ENCODE results near the gene LHX2. TPM values are rescaled to one million over a fixed set of nuclear protein-coding genes. Genes with fewer than 3 reads are reported as not detected.

Gene LHX2
- total and polyA plus RNA-seq, 2 experiments from 2014 or later: not detected

- Histone ChIP-seq H3K4me1 (ENCODE audit: insufficient read depth) (peaks cover 10% of the 10 kb centered on the region; the same call in 1 of the 2 replicates), H3K36me3 (ENCODE audit: low read depth) (no peaks in the 10 kb centered on the region), H3K9ac (no peak overlapping the region), H3K9me3 (ENCODE audit: low read depth) (no peaks in the 10 kb centered on the region), H3K4me3 (no peak overlapping the region), H3K27ac (no peak overlapping the region), H3K27me3 (replicated peaks; ENCODE audit: insufficient read depth) (peaks cover 45% of the 10 kb centered on the region), H4K20me1 (ENCODE audit: insufficient read depth) (no peaks in the 10 kb centered on the region), H3K4me2 (ENCODE audit: unreplicated experiment) (no peak overlapping the region), H2AFZ (no peak overlapping the region), H3K79me2 (ENCODE audit: insufficient read depth) (no peaks in the 10 kb centered on the region), H3K9me2 (ENCODE audit: insufficient read depth) (no peaks in the 10 kb centered on the region), H3F3A (ENCODE audit: insufficient read depth) (no peaks in the 10 kb centered on the region)
- in situ Hi-C loops (cut with MboI): loop anchor here (10.0 kb wide), 1 partner anchor 483 kb away; no protein-coding TSS in a partner anchor
- 57 to 60% methylated on average over 6 of the region's 6 CpGs for WGBS, 2 experiments (ENCODE audit: low coverage in 1 of 2, low lambda C conversion rate in 2 of 2, missing lambda C conversion rate in 2 of 2)
- no peak for DNase-seq
- no peak for TF ChIP-seq EZH2 (IDR thresholded peaks at IDR 0.05; ENCODE audit: insufficient read depth, poor library complexity, severe bottlenecking)
Measured at GRCh38 chr9:124037790-124038189, 26.2 kb downstream of the LHX2 start.

- no peaks in the 10 kb centered on the region for H3K79me2 ChIP-seq (ENCODE audit: insufficient read depth)
- in situ Hi-C loops (cut with MboI): loop anchor here (10.0 kb wide), 1 partner anchor 483 kb away; no protein-coding TSS in a partner anchor
- H3K4me3 ChIP-seq: no peak overlapping the region
- no peak overlapping the region for H2AFZ ChIP-seq
- 11 to 14% methylated on average over 6 of the region's 6 CpGs for WGBS, 2 experiments (ENCODE audit: low coverage in 1 of 2, low lambda C conversion rate in 2 of 2, missing lambda C conversion rate in 2 of 2)
- H3K9ac ChIP-seq: no peak overlapping the region
- H4K20me1 ChIP-seq (ENCODE audit: insufficient read depth): no peaks in the 10 kb centered on the region
- H3K9me2 ChIP-seq (ENCODE audit: insufficient read depth): no peaks in the 10 kb centered on the region
- TF ChIP-seq EZH2phosphoT487 (IDR thresholded peaks at IDR 0.05; ENCODE audit: insufficient read depth, low read depth) (no peak), EZH2 (IDR thresholded peaks at IDR 0.05; ENCODE audit: insufficient read depth, poor library complexity, severe bottlenecking) (no peak)
- H3K9me3 ChIP-seq (ENCODE audit: low read depth): no peaks in the 10 kb centered on the region
- H3K27me3 ChIP-seq (replicated peaks; ENCODE audit: insufficient read depth): peaks cover 41% of the 10 kb centered on the region
- no peak overlapping the region for H3K4me2 ChIP-seq (ENCODE audit: unreplicated experiment)
- H3F3A ChIP-seq (ENCODE audit: insufficient read depth): no peaks in the 10 kb centered on the region
- no peak overlapping the region for H3K27ac ChIP-seq
- peak; percentile 61 for DNase-seq
- H3K36me3 ChIP-seq (ENCODE audit: low read depth): no peaks in the 10 kb centered on the region
- H3K4me1 ChIP-seq (ENCODE audit: insufficient read depth): peaks cover 10% of the 10 kb centered on the region; the same call in 1 of the 2 replicates
Measured at GRCh38 chr9:124038239-124038638, 26.7 kb downstream of the LHX2 start.

- WGBS, 2 experiments (ENCODE audit: low coverage in 1 of 2, low lambda C conversion rate in 2 of 2, missing lambda C conversion rate in 2 of 2): 64 to 66% methylated on average over 9 of the region's 9 CpGs
- Histone ChIP-seq H3F3A (ENCODE audit: insufficient read depth) (no peaks in the 10 kb centered on the region), H3K36me3 (ENCODE audit: low read depth) (no peaks in the 10 kb centered on the region), H3K9me2 (ENCODE audit: insufficient read depth) (no peaks in the 10 kb centered on the region), H4K20me1 (ENCODE audit: insufficient read depth) (no peaks in the 10 kb centered on the region), H3K9me3 (ENCODE audit: low read depth) (no peaks in the 10 kb centered on the region), H3K27me3 (replicated peaks; ENCODE audit: insufficient read depth) (peaks cover 33% of the 10 kb centered on the region), H3K27ac (no peak overlapping the region), H3K4me3 (no peak overlapping the region), H3K4me2 (ENCODE audit: unreplicated experiment) (no peak overlapping the region), H3K4me1 (ENCODE audit: insufficient read depth) (peaks cover 10% of the 10 kb centered on the region; the same call in 1 of the 2 replicates), H3K79me2 (ENCODE audit: insufficient read depth) (no peaks in the 10 kb centered on the region), H3K9ac (no peak overlapping the region), H2AFZ (no peak overlapping the region)
- no peak for DNase-seq
- TF ChIP-seq EZH2phosphoT487 (IDR thresholded peaks at IDR 0.05; ENCODE audit: insufficient read depth, low read depth) (no peak), EZH2 (IDR thresholded peaks at IDR 0.05; ENCODE audit: insufficient read depth, poor library complexity, severe bottlenecking) (no peak)
- in situ Hi-C loops (cut with MboI): loop anchor here (10.0 kb wide), 1 partner anchor 484 kb away; no protein-coding TSS in a partner anchor
Measured at GRCh38 chr9:124038790-124039633, 27.4 kb downstream of the LHX2 start.

DNA sequence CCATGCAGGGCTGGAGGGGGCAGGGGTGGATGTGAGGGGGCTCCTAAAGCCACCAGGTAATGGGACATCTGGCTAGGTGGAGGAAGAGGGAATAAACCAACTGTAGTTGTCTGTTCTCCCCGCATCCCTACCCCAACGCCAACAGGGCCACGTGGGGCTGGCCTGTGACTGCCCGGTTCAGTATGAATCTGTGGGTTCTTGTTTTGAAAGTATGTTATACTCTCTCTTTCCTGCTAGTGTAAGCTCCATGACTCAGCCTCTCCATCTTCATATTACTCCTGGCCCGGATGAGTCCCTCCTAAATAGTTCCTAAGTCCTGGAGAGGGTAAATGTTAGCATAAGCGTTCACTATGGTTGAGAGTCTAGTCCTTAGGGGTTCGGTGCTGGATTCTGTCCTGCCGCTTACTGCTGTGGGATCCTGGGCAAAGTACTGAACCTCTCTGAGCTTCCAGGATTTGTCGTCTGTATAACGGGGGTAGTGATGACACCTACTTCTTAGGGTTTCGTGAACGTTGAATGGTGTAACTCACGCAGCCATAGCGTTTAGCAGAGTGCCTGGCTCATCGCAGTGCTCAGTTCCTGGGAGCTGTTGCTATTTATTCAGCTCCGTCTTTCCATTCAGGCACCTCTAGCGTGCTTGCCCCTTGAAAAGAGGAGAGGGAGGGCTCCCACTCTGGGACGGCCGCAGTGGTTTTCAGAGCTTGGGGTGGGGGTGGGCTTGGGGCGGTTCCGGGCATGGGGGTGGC lies 28.8 kb downstream of the LHX2 start:
- peak; percentile 79 for DNase-seq
- TF ChIP-seq EZH2phosphoT487 (IDR thresholded peaks at IDR 0.05; ENCODE audit: insufficient read depth, low read depth) (no peak), EZH2 (IDR thresholded peaks at IDR 0.05; ENCODE audit: insufficient read depth, poor library complexity, severe bottlenecking) (no peak)
- H4K20me1 ChIP-seq (ENCODE audit: insufficient read depth): no peaks in the 10 kb centered on the region
- peak overlapping the region; percentile 71 for H3K4me3 ChIP-seq
- H3K36me3 ChIP-seq (ENCODE audit: low read depth): no peaks in the 10 kb centered on the region
- peaks cover 41% of the 10 kb centered on the region for H3K27me3 ChIP-seq (replicated peaks; ENCODE audit: insufficient read depth)
- no peak overlapping the region for H3K27ac ChIP-seq
- in situ Hi-C loops (cut with MboI): loop anchor here (10.0 kb wide), 1 partner anchor 316 kb away; no protein-coding TSS in a partner anchor
- H3K9ac ChIP-seq: no peak overlapping the region
- 39% methylated on average over 19 to 21 of the region's 21 CpGs for WGBS, 2 experiments (ENCODE audit: low coverage in 1 of 2, low lambda C conversion rate in 2 of 2, missing lambda C conversion rate in 2 of 2)
- no peaks in the 10 kb centered on the region for H3K9me3 ChIP-seq (ENCODE audit: low read depth)
- no peaks in the 10 kb centered on the region for H3F3A ChIP-seq (ENCODE audit: insufficient read depth)
- no peaks in the 10 kb centered on the region for H3K79me2 ChIP-seq (ENCODE audit: insufficient read depth)
- peak overlapping the region; percentile 63 for H2AFZ ChIP-seq
- no peaks in the 10 kb centered on the region for H3K9me2 ChIP-seq (ENCODE audit: insufficient read depth)
- H3K4me1 ChIP-seq (ENCODE audit: insufficient read depth): peaks cover 10% of the 10 kb centered on the region; the same call in 1 of the 2 replicates
- peak overlapping the region; percentile 87 for H3K4me2 ChIP-seq (ENCODE audit: unreplicated experiment)

Data from GM23248 (cell line).